ENCODE data around the gene FOXP1. TPM values are rescaled to one million over a fixed set of nuclear protein-coding genes. Genes with fewer than 3 reads are reported as not detected.

The FOXP1 gene
- total RNA-seq, 4 donors from 2014 or later: 103 to 173 (median 140) TPM

GRCh38 chr3:71231680-71232079 is 351.8 kb downstream of the FOXP1 start:
- no peaks in the 10 kb centered on the region for H3K4me1 ChIP-seq
- TF ChIP-seq CTCF (IDR thresholded peaks at IDR 0.05) (no peak), POLR2A (IDR thresholded peaks at IDR 0.05) (no peak)
- DNase-seq: no peak

DNA sequence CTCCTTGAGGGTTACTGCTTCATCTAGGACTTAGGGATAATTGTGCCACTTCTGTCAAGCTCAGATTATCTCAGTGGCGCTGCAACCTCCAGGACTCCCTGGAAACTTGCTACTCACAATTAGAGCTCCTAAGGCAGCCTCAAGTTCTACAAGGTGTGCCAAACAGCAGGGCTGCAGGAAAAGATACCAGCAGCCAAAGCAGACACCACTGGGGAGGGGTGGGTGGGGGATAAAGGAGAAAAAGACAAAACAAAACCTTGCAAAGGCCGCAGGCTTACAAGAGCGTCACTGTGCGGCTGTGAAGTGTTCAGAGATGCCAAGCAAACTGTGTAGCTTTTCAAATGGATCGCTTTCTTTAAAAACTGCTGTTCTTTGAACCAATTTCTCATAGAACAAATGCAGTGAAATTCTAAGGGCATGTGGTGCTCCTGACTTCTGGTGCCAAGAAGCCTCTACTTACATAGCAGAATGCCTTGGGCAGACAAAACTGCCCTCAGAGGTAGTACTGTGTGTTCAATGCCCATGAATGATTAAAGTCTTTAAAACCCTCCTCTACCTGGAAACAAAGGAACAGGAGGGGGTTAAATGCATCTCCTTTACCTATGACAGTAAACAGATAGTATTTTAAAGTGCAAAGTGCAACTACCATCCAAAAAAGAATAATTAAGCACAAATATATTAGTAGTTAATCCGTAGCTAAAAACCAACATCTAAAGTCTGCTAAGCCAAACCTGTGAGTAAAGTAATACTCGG is 353.4 kb downstream of the FOXP1 start:
- H3K36me3 ChIP-seq: no peaks in the 10 kb centered on the region
- no peak overlapping the region for H3K4me3 ChIP-seq
- no peak overlapping the region for H3K27ac ChIP-seq
- no peaks in the 10 kb centered on the region for H3K27me3 ChIP-seq
- peaks cover 0 to 5% (median 0%) of the 10 kb centered on the region in 4 donors for H3K4me1 ChIP-seq
- DNase-seq: no peak
- no peaks in the 10 kb centered on the region for H3K9me3 ChIP-seq
- TF ChIP-seq POLR2A (IDR thresholded peaks at IDR 0.05) (no peak), CTCF (IDR thresholded peaks at IDR 0.05) (no peak)

More at GRCh38 chr3:71231680-71232079, 351.8 kb downstream of the FOXP1 start:
- H3K9me3 ChIP-seq: no peaks in the 10 kb centered on the region
- H3K4me3 ChIP-seq: no peak overlapping the region
- no peak overlapping the region for H3K27ac ChIP-seq
- no peaks in the 10 kb centered on the region for H3K36me3 ChIP-seq
- no peaks in the 10 kb centered on the region for H3K27me3 ChIP-seq

DNA sequence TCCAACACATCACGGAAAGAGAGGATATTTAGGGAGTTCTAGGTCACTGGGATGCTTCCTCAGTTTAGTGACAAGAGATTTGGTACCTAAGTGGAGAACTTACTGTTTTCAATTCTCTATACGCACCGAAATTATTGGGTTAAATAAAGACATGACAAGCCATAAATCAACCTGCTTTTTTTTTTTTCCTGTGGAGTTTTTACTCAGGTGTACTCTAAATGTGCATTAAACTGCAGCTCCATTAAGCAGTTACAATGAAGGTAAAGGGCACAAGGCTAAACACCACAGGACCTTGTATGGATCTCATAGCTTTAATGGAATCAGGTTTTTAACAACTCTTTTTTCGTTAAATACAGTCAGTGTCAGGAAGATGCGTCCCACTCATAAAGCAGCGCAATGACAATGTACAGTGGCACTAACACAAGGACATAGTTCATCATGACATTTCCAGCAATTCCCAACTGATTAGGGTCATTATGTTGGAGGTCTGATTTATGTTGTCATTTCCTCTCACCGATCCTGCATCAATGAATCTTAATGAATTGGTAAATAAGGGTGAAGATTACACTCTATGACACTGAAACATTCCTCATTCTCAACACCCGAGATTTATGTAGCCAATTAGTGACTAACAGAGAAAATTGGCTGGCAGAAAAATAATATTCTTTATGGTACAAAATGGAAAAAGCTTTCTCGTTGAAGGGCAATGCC is 355.2 kb downstream of the FOXP1 start:
- TF ChIP-seq POLR2A (IDR thresholded peaks at IDR 0.05): no peak
- no peak for TF ChIP-seq CTCF (IDR thresholded peaks at IDR 0.05)
- no peaks in the 10 kb centered on the region for H3K36me3 ChIP-seq
- no peaks in the 10 kb centered on the region for H3K27me3 ChIP-seq
- DNase-seq: no peak
- H3K4me3 ChIP-seq: no peak overlapping the region
- H3K9me3 ChIP-seq: no peaks in the 10 kb centered on the region
- no peak overlapping the region for H3K27ac ChIP-seq
- H3K4me1 ChIP-seq: peaks cover 0 to 5% (median 0%) of the 10 kb centered on the region in 4 donors

DNA sequence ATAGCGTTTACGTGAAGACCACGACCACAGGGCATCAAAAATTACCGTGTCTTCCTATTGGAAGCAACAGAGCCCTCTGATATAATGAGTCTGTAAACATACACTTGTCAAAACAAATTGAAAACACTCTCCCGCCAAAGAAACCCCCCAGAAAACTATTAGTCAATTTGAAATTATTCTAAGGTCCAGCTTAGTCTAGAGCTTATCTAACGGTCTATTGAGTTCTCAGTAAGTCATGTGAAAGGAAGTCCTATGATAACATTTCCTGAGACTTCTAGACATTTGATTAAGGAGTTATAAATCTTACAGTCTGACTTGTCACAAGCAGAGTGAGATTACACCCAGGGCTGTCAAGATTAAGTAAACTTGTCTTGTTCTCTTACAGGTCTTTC is 356.3 kb downstream of the FOXP1 start:
- peaks cover 0 to 5% (median 0%) of the 10 kb centered on the region in 4 donors for H3K4me1 ChIP-seq
- H3K4me3 ChIP-seq: peak overlapping the region; percentile 24 to 40 (median 30)
- H3K9me3 ChIP-seq: no peaks in the 10 kb centered on the region
- no peaks in the 10 kb centered on the region for H3K27me3 ChIP-seq
- TF ChIP-seq POLR2A (IDR thresholded peaks at IDR 0.05): no peak
- TF ChIP-seq CTCF (IDR thresholded peaks at IDR 0.05): no peak
- no peak for DNase-seq
- H3K27ac ChIP-seq: peak overlapping the region; percentile 57 to 73 (median 70)
- H3K36me3 ChIP-seq: no peaks in the 10 kb centered on the region

GRCh38 chr3:71226565-71227269 is 356.8 kb downstream of the FOXP1 start:
- Histone ChIP-seq H3K36me3 (no peaks in the 10 kb centered on the region), H3K9me3 (no peaks in the 10 kb centered on the region), H3K4me1 (peaks cover 0 to 5% (median 0%) of the 10 kb centered on the region in 4 donors), H3K4me3 (peak overlapping the region; percentile 24 to 40 (median 30)), H3K27ac (peak overlapping the region; percentile 57 to 73 (median 70)), H3K27me3 (no peaks in the 10 kb centered on the region)
- DNase-seq: peak in 2 of 3 donors; percentile 56 to 64
- TF ChIP-seq CTCF (IDR thresholded peaks at IDR 0.05) (no peak), POLR2A (IDR thresholded peaks at IDR 0.05) (no peak)
